IMR-90 (cell line): Measurements from ENCODE around the gene ZDHHC17. TPM values are rescaled to one million over a fixed set of nuclear protein-coding genes. Genes with fewer than 3 reads are reported as not detected.

Experiments used
- ATAC-seq: fragments of 200-7000 bp; cut with Tn5 transposase; 2 replicates; pipeline ENCODE4 v1.9.1; 2020; ENCODE audit warnings: low read depth, mild to moderate bottlenecking, moderate library complexity
- BruUV-seq: library from RNA; stranded (reverse); fragments of 400-500 nt; replicated peaks from 2 replicates; lab custom pipeline; 2021; lab: Mats Ljungman, UMichigan
- CTCF ChIA-PET: fragments of 300-600 bp; formaldehyde crosslinking; extraction: SDS; loops from one replicate; lab custom pipeline; 2021; ENCODE audit warnings: antibody characterized with exemption; lab: Yijun Ruan, JAX
- POLR2A ChIA-PET: fragments of 300-600 bp; sonication (Branson Sonifier 250); formaldehyde crosslinking; loops from one replicate; lab custom pipeline; 2022; ENCODE audit warnings: antibody characterized with exemption; ENCODE audit not compliant: unreplicated experiment; lab: Charles Lee
- DNase-seq: peaks from one replicate; pipeline ENCODE4 v3.0.0; 2013
- H2AFZ ChIP-seq: replicated peaks from 2 replicates; pipeline ENCODE3; 2013; ENCODE audit warnings: low read length, mild to moderate bottlenecking; ENCODE audit not compliant: poor library complexity
- H2AK5ac ChIP-seq: 2 replicates; pipeline ENCODE4 v1.6.1; 2013; ENCODE audit warnings: low read depth, low read length, inconsistent platforms
- H2AK9ac ChIP-seq: replicated peaks from 2 replicates; pipeline ENCODE3; 2013; ENCODE audit warnings: mild to moderate bottlenecking, low read depth, low read length, moderate library complexity; ENCODE audit not compliant: poor library complexity
- H2BK120ac ChIP-seq: 2 replicates; pipeline ENCODE4 v1.6.1; 2013; ENCODE audit warnings: low read depth, low read length, inconsistent platforms
- H2BK15ac ChIP-seq: 3 replicates; pipeline ENCODE4 v1.6.1; 2013; ENCODE audit warnings: low read depth, low read length, inconsistent platforms
- H2BK20ac ChIP-seq: 2 replicates; pipeline ENCODE4 v1.6.1; 2013; ENCODE audit warnings: low read depth, mild to moderate bottlenecking, inconsistent platforms, low read length, moderate library complexity
- H2BK5ac ChIP-seq: 2 replicates; pipeline ENCODE4 v1.6.1; 2013; ENCODE audit warnings: mild to moderate bottlenecking, low read depth, low read length, inconsistent platforms; ENCODE audit not compliant: poor library complexity, severe bottlenecking
- H3K14ac ChIP-seq: replicated peaks from 2 replicates; pipeline ENCODE4 v1.6.1; 2013; ENCODE audit warnings: low read depth, low read length, inconsistent platforms
- H3K18ac ChIP-seq: 2 replicates; pipeline ENCODE4 v1.6.1; 2013; ENCODE audit warnings: low read depth, low read length, control low read depth
- H3K23ac ChIP-seq: 2 replicates; pipeline ENCODE4 v1.6.1; 2013; ENCODE audit warnings: low read depth, low read length, inconsistent platforms
- H3K27ac ChIP-seq: 2 replicates; pipeline ENCODE4 v1.5.1; 2013; ENCODE audit warnings: mild to moderate bottlenecking, control low read depth, low read length; ENCODE audit not compliant: insufficient read depth
- H3K27me3 ChIP-seq: 2 replicates; pipeline ENCODE4 v1.6.1; 2013; ENCODE audit warnings: low read length; ENCODE audit not compliant: control insufficient read depth, insufficient read depth
- H3K36me3 ChIP-seq: 2 replicates; pipeline ENCODE4 v1.6.1; 2013; ENCODE audit warnings: low read length, mixed read lengths; ENCODE audit not compliant: control insufficient read depth, insufficient read depth
- H3K4ac ChIP-seq: 2 replicates; pipeline ENCODE4 v1.6.1; 2013; ENCODE audit warnings: low read depth, low read length, inconsistent platforms
- H3K4me1 ChIP-seq: 2 replicates; pipeline ENCODE4 v1.6.1; 2013; ENCODE audit warnings: low read length, mixed read lengths; ENCODE audit not compliant: control insufficient read depth, insufficient read depth
- H3K4me2 ChIP-seq: 2 replicates; pipeline ENCODE4 v1.6.1; 2013; ENCODE audit warnings: low read depth, mild to moderate bottlenecking, control low read depth, low read length, moderate library complexity
- H3K4me3 ChIP-seq: 2 replicates; pipeline ENCODE4 v1.5.1; 2013; ENCODE audit warnings: low read depth, mild to moderate bottlenecking, control low read depth, low read length, moderate library complexity; ENCODE audit not compliant: insufficient read depth
- H3K56ac ChIP-seq: 2 replicates; pipeline ENCODE4 v1.6.1; 2013; ENCODE audit warnings: low read length, inconsistent platforms; ENCODE audit not compliant: insufficient read depth; ENCODE audit errors: extremely low read depth
- H3K79me1 ChIP-seq, 2 experiments: 2 replicates each; pipeline ENCODE4 v1.6.1; 2013; ENCODE audit warnings: low read length in 2 of 2, inconsistent platforms in 1 of 2, low read depth in 1 of 2
- H3K9ac ChIP-seq: 2 replicates; pipeline ENCODE4 v1.6.1; 2013; ENCODE audit warnings: low read depth, low read length, control low read depth
- H3K9me1 ChIP-seq: 2 replicates; pipeline ENCODE4 v1.6.1; 2013; ENCODE audit warnings: low read length, inconsistent platforms; ENCODE audit not compliant: insufficient read depth
- H3K9me3 ChIP-seq: 2 replicates; pipeline ENCODE4 v1.6.1; 2013; ENCODE audit warnings: low read length; ENCODE audit not compliant: control insufficient read depth, insufficient read depth
- H4K20me1 ChIP-seq: 2 replicates; pipeline ENCODE4 v1.6.1; 2013; ENCODE audit warnings: low read length, inconsistent platforms; ENCODE audit not compliant: insufficient read depth
- H4K5ac ChIP-seq: 2 replicates; pipeline ENCODE4 v1.6.1; 2013; ENCODE audit warnings: mild to moderate bottlenecking, low read depth, low read length, control low read depth
- H4K8ac ChIP-seq, 2 experiments: 2 replicates each; pipeline ENCODE4 v1.6.1; 2013; ENCODE audit warnings: low read depth in 2 of 2, low read length in 2 of 2, control low read depth in 1 of 2, inconsistent platforms in 1 of 2
- H4K91ac ChIP-seq: 2 replicates; pipeline ENCODE4 v1.6.1; 2013; ENCODE audit warnings: low read depth, low read length, inconsistent platforms; ENCODE audit not compliant: insufficient read depth
- FOS ChIP-seq: fragments of 150-350 bp; IDR thresholded peaks from 2 replicates; pipeline ENCODE4 v1.6.1; 2016; ENCODE audit warnings: low read depth, low read length
- MXI1 ChIP-seq: IDR thresholded peaks from 2 replicates; pipeline ENCODE4 v1.6.1; 2012; ENCODE audit warnings: low read depth, mild to moderate bottlenecking, low read length, moderate library complexity, borderline replicate concordance
- WGBS, 2 experiments: methylation state at CpG; one replicate each; pipeline versions ENCODE4 v1.1.5 to v1.1.7; 2013; ENCODE audit warnings: missing lambda C conversion rate in 2 of 2; ENCODE audit not compliant: insufficient read length in 1 of 2; ENCODE audit errors: extremely low coverage in 2 of 2; 5-methylcytosine and 5-hydroxymethylcytosine counted together
- dilution Hi-C: fragments of 300-500 bp; cut with HindIII; formaldehyde crosslinking; loops from one replicate; pipeline ENCODE4 v1.14.3; 2018; ENCODE audit warnings: low sequenced_read_pairs; ENCODE audit not compliant: unreplicated experiment
- in situ Hi-C: fragments of 300-500 bp; cut with MboI; formaldehyde crosslinking; loops from 3 replicates; pipeline ENCODE4 v1.14.3; 2019; ENCODE audit warnings: low sequenced_read_pairs, inconsistent platforms, mixed read lengths
- intact Hi-C: fragments of 100-400 bp; cut with micrococcal nuclease; formaldehyde crosslinking; loops from 2 replicates; pipeline ENCODE4 v1.10.0; 2022
- polyA plus RNA-seq, 3 experiments: library from polyadenylated mRNA; depleted of rRNA; stranded (reverse); fragments of >200 nt; gene quantifications; 2 replicates each; pipeline ENCODE4 v1.2.3, GENCODE V29; 2012; ENCODE audit warnings: low replicate concordance in 1 of 3
- total RNA-seq: library from RNA; depleted of rRNA; stranded (reverse); fragments of >200 nt; gene quantifications from 2 replicates; pipeline ENCODE4 v1.2.3, GENCODE V29; 2012

The ZDHHC17 gene
- total and polyA plus RNA-seq, 2 of the 4 experiments (the other 2 are of a cell fraction) = 23.3 to 125 TPM

GRCh38 chr12:76764856-76765255 lies 941 bp downstream of the ZDHHC17 start:
- H3K23ac ChIP-seq = peak overlapping the region; percentile 94
- peak overlapping the region; percentile 77 for H3K18ac ChIP-seq
- H3K4me3 ChIP-seq = peak overlapping the region; percentile 96
- dilution Hi-C loops = no loop called here
- intact Hi-C loops = loop anchor here (5.0 kb wide), 2 partner anchors 48 to 83 kb away; no protein-coding TSS in a partner anchor
- H3K9me1 ChIP-seq = peaks cover 7% of the 10 kb centered on the region
- H3K79me1 ChIP-seq = peaks cover 14 to 56% of the 10 kb centered on the region in 2 experiments
- peak overlapping the region; percentile 100 for H3K4ac ChIP-seq
- H3K56ac ChIP-seq = peak overlapping the region; percentile 80
- H3K27me3 ChIP-seq = no peaks in the 10 kb centered on the region
- peak overlapping the region; percentile 37 for H2AK5ac ChIP-seq
- no peaks in the 10 kb centered on the region for H3K36me3 ChIP-seq
- H3K9ac ChIP-seq = peak overlapping the region; percentile 100
- peak overlapping the region; percentile 92 for H2AK9ac ChIP-seq
- in situ Hi-C loops = no loop called here
- peak; percentile 28 for DNase-seq
- H4K20me1 ChIP-seq = peaks cover 29% of the 10 kb centered on the region
- peak overlapping the region; percentile 100 for H3K4me2 ChIP-seq
- peak overlapping the region; percentile 51; the same call in 1 of the 2 replicates for H4K91ac ChIP-seq
- no peak for ATAC-seq
- CTCF ChIA-PET = no interaction called here
- peak overlapping the region; percentile 99 for H2BK5ac ChIP-seq
- H2BK20ac ChIP-seq = no peak overlapping the region
- peak overlapping the region; percentile 94 to 98; a peak in 2 of 4 replicates for H4K8ac ChIP-seq
- WGBS, 2 experiments = 12% methylated on average over 5 of the region's 9 CpGs; no CpG with 5 or more reads in 1 of the 2 experiments
- TF ChIP-seq MXI1 (peak; percentile 10; the same call in 1 of the 2 replicates), FOS (no peak)
- H4K5ac ChIP-seq = peak overlapping the region; percentile 65
- H3K14ac ChIP-seq = peak overlapping the region; percentile 100
- 0 out of 3 replicates have a peak overlapping the region, but pooled peaks have one; percentile 2 for H2BK15ac ChIP-seq
- peak overlapping the region; percentile 99 for H2BK120ac ChIP-seq
- TSS peak; percentile 41 for BruUV-seq
- H3K4me1 ChIP-seq = peaks cover 2% of the 10 kb centered on the region
- H3K27ac ChIP-seq = peak overlapping the region; percentile 100
- no peaks in the 10 kb centered on the region for H3K9me3 ChIP-seq
- POLR2A ChIA-PET = interaction anchor here (0.5 kb wide), 1 partner anchor 1992 kb away, joined by 3 read pairs; no protein-coding TSS in a partner anchor
- peak overlapping the region; percentile 99 for H2AFZ ChIP-seq
